ENCODE measurements around the gene KLHDC10.
"Not testable (repeated sequence)": the region's sequence is repeated elsewhere in the genome, so short reads cannot be mapped to it uniquely, and the experiment has no call there.

Gene KLHDC10, protein sequence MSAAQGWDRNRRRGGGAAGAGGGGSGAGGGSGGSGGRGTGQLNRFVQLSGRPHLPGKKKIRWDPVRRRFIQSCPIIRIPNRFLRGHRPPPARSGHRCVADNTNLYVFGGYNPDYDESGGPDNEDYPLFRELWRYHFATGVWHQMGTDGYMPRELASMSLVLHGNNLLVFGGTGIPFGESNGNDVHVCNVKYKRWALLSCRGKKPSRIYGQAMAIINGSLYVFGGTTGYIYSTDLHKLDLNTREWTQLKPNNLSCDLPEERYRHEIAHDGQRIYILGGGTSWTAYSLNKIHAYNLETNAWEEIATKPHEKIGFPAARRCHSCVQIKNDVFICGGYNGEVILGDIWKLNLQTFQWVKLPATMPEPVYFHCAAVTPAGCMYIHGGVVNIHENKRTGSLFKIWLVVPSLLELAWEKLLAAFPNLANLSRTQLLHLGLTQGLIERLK

DNA sequence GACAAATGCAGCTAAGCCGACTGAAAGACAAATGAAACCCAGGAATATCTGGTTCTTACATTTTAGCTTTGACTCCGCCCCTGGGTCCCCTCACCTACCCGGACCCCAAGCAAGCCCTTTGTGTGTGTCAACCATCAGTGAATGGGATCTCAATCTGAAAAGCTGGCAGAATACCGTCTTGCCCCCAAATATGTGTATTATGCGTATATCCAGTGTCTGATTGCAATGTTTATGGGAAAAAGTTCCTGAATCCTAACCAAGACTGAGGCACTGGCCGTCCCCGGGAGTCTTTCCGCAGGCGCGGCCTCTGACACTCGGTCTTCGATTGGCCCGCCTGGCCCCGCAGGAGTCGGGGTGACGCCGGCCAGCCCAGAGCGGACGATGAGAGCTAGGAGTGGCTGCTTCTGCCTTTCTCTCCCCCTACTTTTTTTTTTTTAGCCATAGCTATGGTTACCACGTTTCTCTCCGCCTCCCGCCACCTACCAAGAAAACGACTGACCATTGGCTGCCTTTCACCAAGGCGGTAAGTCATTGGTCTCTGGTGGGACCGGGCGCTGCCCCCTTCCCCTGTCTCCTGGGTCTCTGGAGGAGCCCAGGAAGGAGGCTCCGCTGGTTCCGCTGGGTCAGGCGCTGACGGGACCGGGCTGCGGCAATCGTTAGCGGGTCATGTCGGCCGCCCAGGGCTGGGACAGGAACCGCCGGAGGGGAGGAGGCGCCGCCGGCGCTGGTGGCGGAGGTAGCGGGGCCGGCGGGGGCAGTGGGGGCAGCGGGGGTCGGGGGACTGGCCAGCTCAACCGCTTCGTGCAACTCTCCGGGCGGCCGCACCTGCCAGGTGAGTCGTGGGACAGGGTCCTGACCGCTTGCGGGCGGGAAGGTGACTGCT, at the start of gene KLHDC10:
TSS of gene KLHDC10 (plus strand) at position 557 of the 883 bp plus-strand sequence. CDS start at position 667, 110 bp downstream.
- DNase-seq (ENCODE audit: low spot score): peak; percentile 97

DNA sequence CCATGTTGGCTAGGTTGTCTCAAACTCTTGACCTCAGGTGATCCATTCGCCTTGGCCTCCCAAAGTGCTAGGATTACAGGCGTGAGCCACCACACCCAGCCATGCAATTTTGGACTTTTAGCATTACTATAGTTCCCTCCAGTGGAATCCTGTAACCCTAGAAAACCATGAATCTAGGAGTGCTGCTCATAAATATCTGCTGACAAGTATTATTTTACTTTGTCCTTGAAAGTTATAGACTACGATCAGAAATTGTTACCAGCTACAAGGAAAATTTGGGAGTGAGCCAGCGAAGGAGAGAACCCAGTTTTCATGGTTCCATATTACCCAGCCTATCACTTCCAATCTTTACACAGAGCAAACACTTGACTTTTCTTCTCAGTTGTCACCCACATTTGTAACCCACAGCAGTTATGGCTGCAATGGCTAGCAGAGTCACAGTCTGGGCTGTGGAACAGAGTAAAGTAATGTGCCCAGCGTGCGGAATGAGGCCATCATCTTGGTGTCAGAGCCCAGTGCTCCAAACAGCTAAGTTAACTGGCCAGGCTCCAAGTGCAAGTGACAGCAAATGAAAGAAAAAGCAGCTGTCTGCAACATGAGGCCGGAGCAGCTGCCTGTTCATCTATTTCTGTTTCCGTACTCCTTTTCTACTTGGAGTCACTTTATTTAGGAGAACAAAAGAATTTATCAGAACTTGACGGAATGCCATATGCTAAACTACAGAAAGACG, 49.1 kb upstream of the KLHDC10 start:
- no peak for DNase-seq (ENCODE audit: low spot score)

DNA sequence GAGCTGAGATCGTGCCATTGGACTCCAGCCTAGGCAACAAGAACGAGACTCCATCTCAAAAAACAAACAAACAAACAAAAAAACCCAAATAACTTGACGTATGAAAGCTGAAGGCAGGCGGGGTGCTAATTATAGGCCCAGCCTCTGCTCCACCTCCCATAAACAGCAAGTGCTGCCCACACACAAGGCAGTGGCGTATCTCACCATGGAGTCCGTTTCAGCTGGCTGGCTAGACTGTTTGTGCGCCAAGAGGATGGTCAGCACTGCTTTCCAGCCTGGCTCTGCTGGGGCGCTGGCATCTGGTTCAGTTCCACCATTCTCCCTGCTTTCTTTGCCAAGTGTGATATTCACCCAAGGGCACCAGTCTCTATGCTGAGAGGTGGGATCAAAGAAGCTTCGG, 48.2 kb upstream of the KLHDC10 start:
- DNase-seq (ENCODE audit: low spot score): no peak

DNA sequence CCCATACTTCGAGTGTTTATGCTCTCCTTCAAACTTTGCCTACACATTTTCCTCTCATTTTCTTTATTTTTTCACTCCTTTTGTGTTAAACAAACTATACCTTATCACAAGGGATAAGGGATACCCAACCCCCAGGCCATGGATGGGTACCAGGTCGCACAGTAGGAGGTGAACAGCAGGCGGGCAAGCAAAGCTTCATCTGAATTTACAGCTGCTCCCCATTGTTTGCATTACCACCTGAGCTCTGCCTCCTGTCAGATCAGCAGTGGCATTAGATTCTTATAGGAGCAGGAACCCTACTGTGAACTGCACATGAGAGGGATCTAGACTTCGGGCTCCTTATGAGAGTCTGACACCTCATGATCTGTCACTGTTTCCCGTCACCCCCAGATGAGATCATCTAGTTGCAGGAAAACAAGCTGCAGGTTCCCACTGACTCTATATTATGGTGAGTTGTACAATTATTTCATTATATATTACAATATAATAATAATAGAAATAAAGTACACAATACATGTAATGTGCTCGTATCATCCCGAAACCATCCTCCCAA, 47.6 kb upstream of the KLHDC10 start:
- no peak for DNase-seq (ENCODE audit: low spot score)

DNA sequence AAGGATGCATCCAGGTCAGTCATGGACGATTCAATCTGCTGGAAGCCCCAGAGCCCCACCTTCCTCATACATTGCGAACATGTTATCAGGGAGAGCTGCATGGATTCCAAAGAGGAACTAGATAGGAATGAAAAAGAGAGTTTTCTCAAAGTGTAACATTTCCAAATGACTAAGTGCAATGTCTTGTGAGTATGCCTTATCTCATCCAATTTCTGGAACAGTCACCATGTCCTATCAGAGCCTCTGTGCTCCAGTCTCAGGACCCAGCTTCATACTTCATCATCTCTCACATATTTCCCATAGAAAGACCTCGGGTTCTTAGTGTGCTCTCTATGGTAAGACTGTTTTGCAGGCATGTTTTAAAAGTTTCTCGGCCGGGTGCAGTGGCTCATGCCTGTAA, 45.9 kb upstream of the KLHDC10 start:
- no peak for DNase-seq (ENCODE audit: low spot score)

DNA sequence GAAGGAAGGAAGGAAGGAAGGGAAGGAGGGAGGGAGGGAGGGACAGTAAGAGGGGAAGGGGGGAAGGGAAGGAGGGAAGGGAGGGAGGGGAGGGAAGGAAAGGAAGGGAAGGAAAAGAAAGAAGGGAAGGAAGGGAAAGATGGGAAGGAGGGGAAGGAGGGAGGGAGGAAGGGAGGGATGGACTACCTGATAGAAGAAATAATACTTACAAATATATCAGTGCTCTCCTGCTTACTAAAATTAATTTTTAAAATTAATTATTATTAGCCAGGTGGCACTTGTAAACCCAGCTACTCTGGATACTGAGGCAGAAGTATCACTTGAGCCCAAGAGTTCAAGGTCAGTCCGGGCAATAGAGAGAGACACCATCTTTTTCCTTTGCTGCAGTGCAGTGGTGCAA, 37.6 kb upstream of the KLHDC10 start:
- no peak for DNase-seq (ENCODE audit: low spot score)

DNA sequence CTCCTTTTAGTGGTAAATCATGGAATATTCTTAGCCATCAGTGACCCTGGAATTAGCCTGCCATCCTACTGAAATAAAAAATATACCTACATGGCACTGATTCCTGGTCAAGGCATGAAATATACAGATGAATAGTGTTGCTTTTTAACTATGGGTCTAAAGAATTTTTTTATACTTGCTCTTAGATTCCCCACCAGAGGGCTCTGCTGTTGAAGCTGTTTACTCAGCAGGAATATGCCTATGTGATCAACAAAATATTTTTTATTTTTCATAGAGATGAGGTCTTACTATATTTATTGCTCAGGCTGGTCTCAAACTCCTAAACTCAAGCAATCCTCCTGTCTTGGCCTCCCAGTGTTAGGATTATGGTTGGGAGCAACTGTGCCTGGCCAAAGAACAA, 32.6 kb upstream of the KLHDC10 start:
- no peak for DNase-seq (ENCODE audit: low spot score)

DNA sequence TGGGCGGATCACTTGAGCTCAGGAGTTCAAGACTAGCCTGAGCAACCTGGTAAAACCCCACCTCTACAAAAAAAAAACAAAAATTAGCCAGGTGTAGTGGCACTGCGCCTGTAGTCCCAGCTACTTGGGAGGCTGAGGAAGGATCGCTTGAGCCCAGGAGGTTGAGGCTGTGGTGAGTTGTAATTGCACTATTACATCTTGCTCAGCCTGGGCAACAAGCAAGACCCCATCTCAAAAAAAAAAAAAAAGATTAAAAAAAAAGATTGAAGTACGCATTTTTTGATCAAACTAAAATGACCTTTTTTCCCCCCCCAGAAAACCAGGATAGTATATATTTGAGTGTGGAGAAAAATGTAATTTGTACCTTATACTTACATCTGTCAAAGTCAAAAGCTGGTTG, 29.8 kb upstream of the KLHDC10 start:
- DNase-seq (ENCODE audit: low spot score): no peak

DNA sequence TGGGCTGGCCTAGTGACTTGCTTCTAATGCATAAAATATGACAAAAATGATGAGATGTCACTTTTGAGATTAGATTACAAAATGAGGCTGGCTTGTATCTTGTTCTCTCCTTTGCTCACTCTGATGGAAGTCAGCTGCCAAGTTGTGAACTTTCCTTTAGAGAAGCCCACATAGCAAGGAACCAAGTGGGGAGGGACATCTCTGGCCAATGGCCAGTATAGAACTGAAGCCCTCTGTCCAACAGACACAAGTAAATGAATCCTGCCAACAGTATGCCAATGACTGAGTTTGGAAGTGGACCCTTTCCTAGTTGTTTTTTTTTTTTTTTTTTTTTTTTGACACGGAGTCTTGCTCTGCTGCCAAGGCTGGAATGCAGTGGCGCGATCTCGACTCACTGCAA, 22.5 kb upstream of the KLHDC10 start:
- DNase-seq (ENCODE audit: low spot score): no peak

DNA sequence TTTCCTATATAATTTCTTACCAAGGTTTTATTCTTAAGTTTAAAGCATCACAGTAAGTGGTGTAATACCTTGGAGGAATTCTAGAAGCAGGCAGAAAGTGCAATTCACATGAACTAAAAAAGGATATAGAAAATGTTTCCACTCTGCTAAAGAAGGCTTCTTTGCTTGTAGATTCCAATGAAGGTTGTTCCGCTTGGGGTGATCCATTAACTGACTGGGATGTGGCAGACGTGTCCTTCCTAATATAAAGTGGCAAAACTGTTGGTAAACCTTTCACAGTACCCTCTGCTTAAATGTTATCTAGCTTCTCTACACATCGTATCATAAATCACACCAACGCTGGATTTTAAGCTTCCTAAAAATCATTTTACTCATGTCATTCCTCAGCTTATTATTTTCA, 21.4 kb upstream of the KLHDC10 start:
- no peak for DNase-seq (ENCODE audit: low spot score)

DNA sequence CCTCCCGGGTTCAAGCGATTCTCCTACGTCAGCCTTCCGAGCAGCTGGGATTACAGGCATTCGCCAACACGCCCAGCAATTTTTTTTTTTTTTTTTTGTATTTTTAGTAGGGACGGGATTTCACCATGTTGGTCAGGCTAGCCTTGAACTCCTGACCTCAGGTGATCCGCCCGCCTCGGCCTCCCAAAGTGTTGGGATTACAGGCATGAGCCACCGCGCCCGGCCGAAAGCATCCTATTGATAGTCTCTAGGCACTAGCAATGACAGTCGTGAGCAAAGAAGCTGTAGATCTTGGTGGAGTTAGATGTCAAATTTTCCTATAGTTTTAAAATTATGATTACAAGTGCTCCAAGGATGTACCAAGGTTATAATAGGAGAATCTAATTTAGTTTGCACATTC, 18.1 kb upstream of the KLHDC10 start:
- not testable (repeated sequence) for DNase-seq (ENCODE audit: low spot score)

DNA sequence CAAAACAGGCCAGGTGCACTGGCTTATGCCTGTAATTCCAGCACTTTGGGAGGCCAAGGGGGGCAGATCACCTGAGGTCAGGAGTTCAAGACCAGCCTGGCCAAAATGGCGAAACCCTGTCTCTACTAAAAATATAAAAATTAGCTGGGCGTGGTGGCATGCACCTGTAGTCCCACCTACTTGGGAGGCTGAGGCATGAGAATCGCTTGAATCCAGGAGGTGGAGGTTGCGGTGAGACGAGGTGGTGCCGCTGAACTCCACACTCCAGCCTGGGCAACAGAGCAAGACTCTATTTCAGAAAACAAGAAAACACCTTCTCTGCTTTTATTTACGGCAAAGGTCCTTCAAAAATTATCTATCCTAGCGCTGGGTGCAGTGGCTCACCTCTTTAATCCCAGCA, 15.1 kb upstream of the KLHDC10 start:
- DNase-seq (ENCODE audit: low spot score): not testable (repeated sequence)

DNA sequence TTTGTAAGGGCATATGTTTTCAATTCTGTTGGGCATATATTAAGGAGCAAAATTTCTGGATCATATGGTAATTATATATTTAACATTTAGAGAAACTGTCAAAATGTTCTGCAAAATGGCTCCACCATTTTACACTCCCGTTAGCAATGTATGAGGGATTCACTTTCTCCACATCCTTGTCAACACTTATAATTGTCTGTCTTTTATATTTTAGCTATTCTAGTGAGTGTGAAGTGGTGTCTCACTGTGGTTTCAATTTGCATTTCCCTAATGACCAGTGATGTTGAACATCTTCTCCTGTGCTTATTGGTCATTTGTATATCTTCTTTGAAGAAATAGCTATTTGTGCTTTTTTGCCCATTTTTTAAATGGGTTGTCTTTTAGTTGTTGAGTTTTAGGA, 8.1 kb upstream of the KLHDC10 start:
- no peak for DNase-seq (ENCODE audit: low spot score)

DNA sequence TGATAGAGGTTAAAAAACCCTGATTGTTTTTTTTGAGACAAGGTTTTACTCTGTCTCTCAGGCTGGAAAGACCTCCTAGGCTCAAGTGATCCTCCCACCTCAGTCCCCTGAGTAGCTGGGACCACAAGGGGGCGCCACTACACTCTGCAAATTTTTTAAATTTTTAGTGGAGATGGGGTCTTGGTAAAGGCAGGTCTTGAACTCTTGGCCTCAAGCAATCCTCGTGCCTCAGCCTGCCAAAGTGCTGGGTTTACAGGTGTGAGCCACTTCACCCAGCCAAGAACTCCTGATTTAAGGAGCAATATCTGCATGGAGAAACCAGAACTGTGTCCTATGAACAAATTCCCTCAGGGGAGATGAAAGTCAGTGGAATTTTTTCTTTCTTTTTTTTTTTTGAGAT, 7.3 kb upstream of the KLHDC10 start:
- DNase-seq (ENCODE audit: low spot score): peak; percentile 63

DNA sequence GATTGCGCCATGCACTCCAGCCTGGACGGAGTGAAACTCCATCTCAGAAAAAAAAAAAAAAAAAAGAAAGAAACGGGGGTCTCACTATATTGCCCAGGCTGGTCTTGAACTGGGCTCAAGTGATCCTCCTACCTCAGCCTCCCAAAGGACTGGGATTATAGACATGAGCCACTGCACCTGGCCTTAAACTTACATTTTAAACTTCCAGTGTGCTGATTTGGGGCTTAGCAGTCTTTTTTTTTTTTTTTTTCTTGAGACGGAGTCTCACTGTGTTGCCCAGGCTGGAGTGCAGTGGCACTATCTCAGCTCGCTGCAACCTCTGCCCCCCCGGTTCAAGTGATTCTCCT, 5.8 kb upstream of the KLHDC10 start:
- DNase-seq (ENCODE audit: low spot score): not testable (repeated sequence)

DNA sequence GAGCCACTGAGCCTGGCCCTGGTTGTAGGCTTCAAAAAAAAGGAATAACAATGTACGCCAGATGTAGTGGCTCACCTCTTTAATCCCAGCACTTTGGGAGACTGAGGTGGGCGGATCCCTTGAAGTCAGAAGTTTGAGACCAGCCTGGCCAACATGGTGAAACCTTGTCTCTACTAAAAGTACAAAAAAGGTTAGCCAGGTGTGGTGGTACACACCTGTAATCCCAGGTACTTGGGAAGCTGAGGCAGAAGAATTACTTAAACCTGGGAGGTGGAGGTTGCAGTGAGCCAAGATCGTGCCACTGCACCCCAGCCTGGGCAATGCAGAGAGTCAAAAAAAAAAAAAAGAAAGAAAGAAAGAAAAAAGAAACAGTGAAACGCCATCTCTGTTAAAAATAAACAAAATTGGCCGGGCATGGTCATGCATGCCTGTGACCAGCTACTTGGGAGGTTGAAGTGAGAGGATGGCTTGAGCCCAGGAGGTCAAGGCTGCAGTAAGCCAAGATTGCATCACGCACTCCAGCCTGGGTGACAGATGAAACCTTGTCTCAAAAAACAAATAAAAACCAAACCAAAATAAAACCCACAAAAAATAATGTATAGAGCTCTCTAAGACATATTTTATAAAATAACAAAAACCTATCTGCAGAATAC, 4.7 kb upstream of the KLHDC10 start:
- DNase-seq (ENCODE audit: low spot score): no peak

DNA sequence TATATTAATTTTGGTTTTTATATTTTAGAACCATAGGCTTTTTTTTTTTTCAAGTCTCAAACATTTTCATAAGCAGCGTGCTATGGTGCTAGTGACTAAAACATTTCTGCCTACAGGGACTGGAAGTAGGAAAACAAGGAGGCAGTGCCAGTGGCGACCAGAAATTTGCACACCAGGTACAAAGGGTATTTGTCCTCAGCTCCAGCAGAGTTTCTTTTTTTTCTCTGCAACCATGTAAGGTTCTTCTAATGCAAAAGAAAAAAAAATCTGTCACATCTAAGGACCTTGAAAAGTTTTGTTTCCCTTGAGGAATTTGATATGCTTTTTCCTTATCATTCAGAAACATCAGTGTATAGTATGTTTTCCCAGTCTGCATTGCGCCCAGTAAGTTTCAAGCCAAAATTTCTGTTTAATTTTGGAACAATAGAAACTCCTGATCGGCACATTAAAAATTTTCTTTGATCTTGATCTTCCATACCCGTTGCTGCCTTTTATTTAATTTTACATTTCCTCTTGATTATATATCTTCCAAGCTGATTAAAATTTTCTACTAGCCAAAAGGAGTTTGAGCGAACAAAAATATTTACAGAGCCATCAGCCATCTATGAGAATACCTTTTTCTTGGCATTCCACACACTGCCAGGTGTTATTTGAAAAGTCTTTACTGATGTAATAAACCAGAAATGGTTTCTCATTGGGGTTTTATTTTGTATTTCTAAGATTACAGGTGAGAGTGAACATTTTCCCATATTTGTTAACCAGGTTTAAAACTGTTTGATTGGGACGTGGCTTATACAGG, 956 bp upstream of the KLHDC10 start:
- DNase-seq (ENCODE audit: low spot score): no peak

DNA sequence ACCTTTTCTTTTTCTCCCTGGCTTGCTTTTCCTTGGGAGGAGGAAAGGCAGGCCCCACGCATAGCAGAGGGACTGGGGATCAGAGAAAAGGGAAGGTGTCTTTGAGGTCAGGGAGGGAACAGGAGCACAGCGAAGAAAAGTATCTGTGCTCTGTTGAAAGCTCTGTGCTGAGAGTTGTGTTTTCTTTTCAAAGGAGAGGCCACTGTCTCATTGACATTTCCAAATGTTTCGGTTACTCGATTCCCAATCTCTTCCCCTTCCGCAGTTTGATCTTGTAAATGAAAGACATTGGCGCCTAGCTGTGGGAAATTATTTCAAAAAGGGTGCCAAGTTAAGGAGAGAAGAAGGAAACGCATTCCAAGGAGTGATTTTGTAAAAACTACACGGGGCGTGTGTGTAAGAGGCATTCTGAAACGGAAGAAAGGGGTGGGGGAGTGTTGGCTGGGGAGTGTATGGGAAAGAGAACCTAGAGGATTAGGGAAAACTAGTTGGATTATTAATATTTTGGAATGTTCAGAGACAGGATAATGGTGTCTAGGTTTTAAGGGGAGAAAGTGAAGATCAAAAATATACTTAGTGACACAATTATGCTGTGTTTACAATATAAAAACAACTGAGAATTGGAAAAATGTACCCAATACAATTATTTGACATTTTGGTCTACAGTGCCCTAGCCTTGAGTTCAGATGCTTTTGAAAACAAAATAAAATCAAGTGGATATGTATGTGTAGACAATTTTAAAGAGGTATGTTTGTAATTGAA, 708 bp downstream of the KLHDC10 start:
- DNase-seq (ENCODE audit: low spot score): no peak

DNA sequence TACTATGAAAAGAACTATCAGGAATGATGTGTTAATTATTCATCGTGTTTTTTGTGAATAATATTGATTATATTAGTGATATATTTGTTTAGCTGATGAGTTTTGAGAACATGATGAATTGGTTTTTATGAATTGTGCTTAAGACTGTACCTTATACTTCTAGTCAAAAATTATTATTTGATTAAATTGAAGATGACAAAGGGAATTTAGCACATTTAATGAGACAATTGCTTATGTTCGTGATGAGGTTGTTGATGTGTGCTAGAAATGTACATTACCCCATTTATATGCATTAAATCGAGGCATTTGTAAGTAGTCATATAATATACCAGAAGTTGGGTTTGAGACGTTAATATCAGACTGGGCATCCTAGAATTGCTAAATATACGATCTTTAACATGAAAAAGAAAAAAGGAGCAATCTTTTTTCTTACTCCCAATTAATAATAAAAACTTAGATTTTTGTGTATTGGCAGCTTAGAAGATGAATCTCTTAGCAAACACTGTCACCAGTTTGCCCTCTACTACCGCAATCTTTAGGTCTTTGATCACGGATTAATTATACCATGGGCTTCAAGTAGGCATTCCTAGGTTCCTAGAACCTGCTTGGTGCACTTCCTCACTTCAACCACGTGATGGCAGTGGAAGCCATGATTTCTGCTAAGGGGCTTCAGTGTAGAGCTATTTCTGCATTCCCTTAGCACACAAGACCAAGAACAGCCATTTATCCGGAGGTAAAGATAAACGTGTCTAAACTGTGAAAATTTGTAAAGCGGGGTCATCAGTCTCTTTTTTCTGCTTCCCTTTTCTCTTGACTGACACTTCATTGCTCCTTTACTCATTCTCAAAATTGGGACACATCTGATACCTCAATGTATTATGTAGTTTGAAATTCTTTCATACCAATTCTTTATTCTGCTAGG, 1.6 kb downstream of the KLHDC10 start:
- DNase-seq (ENCODE audit: low spot score): peak; percentile 74
